NT2/D1 (cell line): ENCODE measurements around the gene BCL2A1.
"Not testable (repeated sequence)": the region's sequence is repeated elsewhere in the genome, so short reads cannot be mapped to it uniquely, and the experiment has no call there.

Experiments
- SUZ12 ChIP-seq: IDR thresholded peaks from 2 replicates; pipeline ENCODE4 v1.6.1; 2011; ENCODE audit not compliant: insufficient read length, insufficient read depth; ENCODE audit errors: extremely low read depth
- YY1 ChIP-seq: IDR thresholded peaks from 2 replicates; pipeline ENCODE4 v1.6.1; 2011; ENCODE audit not compliant: insufficient read length, insufficient read depth
- ZNF274 ChIP-seq: IDR thresholded peaks from 2 replicates; pipeline ENCODE4 v1.6.1; 2011; ENCODE audit warnings: mild to moderate bottlenecking, low read depth, low read length

DNA sequence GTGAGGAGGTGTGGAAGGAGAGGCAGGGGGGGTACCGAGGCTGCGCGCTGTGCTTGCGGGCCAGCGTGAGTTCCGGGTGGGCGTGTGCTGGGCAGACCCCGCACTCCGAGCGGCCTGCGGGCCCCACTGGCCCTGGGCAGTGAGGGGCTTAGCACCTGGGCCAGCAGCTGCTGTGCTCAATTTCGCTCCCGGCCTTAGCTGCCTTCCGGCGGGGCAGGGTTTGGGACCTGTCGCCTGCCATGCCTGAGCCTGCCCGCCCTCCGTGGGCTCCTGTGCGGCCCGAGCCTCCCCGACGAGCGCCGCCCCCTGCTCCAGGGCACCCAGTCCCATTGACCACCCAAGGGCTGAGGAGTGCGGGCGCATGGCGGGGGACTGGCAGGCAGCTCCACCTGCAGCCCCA lies 45.5 kb upstream of the BCL2A1 start:
- not testable (repeated sequence) for TF ChIP-seq SUZ12, YY1, ZNF274
